Tibial nerve (tissue), 4 donors: ENCODE measurements around the gene DHX8.
"Not testable (repeated sequence)": the region's sequence is repeated elsewhere in the genome, so short reads cannot be mapped to it uniquely, and the experiment has no call there.

Experiments
- EP300 ChIP-seq, 2 donors: sonication (generic); formaldehyde crosslinking; IDR thresholded peaks; one replicate each; pipeline ENCODE4 v1.6.1; 2017; ENCODE audit warnings: antibody characterized with exemption in 2 of 2, mild to moderate bottlenecking in 1 of 2
- POLR2A ChIP-seq, 2 donors: fragments of 450-650 bp; IDR thresholded peaks; one replicate each; pipeline ENCODE4 v1.6.1; 2017; ENCODE audit warnings: antibody characterized with exemption in 2 of 2, mild to moderate bottlenecking in 2 of 2, moderate library complexity in 2 of 2
- TF ChIP-seq, protein P1 (sequence below), 5 experiments: fragments of 200-600 bp in 3 of 5; fragments of 450-650 bp in 2 of 5; sonication (generic) in 3 of 5; IDR thresholded peaks; one replicate each; pipeline ENCODE4 v1.5.1; 2016 to 2019; ENCODE audit warnings: antibody characterized with exemption in 5 of 5, mild to moderate bottlenecking in 3 of 5, moderate library complexity in 2 of 5

DNA sequence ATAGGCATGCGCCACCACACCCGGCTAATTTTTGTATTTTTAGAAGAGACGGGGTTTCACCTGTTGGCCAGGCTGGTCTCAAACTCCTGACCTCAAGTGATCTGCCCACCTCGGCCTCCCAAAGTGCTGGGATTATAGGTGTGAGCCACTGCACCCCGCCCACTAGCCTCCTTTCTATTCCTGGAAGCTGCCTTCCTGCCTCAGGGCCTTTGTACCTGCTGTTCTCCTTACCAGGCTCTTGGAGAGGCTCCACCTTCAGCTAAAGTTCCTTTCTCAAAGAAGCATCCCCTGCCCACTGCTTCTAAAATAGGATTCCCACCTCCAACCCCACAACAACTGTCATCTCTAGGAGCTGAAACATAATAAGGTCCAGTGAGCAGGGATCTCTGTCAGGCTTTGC lies 23.9 kb upstream of the DHX8 start:
- TF ChIP-seq, protein P1, sequence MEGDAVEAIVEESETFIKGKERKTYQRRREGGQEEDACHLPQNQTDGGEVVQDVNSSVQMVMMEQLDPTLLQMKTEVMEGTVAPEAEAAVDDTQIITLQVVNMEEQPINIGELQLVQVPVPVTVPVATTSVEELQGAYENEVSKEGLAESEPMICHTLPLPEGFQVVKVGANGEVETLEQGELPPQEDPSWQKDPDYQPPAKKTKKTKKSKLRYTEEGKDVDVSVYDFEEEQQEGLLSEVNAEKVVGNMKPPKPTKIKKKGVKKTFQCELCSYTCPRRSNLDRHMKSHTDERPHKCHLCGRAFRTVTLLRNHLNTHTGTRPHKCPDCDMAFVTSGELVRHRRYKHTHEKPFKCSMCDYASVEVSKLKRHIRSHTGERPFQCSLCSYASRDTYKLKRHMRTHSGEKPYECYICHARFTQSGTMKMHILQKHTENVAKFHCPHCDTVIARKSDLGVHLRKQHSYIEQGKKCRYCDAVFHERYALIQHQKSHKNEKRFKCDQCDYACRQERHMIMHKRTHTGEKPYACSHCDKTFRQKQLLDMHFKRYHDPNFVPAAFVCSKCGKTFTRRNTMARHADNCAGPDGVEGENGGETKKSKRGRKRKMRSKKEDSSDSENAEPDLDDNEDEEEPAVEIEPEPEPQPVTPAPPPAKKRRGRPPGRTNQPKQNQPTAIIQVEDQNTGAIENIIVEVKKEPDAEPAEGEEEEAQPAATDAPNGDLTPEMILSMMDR (IDR thresholded peaks at IDR 0.05) = not testable (repeated sequence)
- TF ChIP-seq POLR2A, EP300 (IDR thresholded peaks at IDR 0.05): not testable (repeated sequence)
